ENCODE results near the gene AP1G1. TPM values are rescaled to one million over a fixed set of nuclear protein-coding genes. Genes with fewer than 3 reads are reported as not detected.

Gene AP1G1
- total RNA-seq, 1 donor from 2014 or later = 40.1 TPM

DNA sequence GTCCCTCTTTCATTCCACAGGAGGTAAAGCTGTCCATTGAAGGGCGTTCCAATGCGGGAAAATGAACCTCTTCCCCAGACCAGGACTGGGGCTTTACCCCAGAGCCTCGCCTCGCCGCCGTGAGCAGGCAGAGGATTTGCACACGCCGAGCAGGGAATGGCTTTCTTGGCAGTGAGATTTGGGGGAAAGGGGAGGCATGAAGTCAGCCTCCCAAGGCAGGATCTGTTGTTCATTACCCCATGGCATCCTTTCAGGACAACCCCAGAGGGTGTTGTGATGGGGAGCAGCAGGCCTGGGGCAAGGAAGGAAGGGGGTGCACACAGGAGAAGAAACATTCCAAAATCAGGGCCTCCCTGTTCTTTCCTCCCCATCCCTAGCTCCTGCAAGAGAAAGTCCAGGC, 43.1 kb upstream of the AP1G1 start:
- DNase-seq (ENCODE audit: low read depth) = no peak
- no peak overlapping the region for H3K4me3 ChIP-seq (ENCODE audit: low read depth, low read length)
- TF ChIP-seq, protein P1, sequence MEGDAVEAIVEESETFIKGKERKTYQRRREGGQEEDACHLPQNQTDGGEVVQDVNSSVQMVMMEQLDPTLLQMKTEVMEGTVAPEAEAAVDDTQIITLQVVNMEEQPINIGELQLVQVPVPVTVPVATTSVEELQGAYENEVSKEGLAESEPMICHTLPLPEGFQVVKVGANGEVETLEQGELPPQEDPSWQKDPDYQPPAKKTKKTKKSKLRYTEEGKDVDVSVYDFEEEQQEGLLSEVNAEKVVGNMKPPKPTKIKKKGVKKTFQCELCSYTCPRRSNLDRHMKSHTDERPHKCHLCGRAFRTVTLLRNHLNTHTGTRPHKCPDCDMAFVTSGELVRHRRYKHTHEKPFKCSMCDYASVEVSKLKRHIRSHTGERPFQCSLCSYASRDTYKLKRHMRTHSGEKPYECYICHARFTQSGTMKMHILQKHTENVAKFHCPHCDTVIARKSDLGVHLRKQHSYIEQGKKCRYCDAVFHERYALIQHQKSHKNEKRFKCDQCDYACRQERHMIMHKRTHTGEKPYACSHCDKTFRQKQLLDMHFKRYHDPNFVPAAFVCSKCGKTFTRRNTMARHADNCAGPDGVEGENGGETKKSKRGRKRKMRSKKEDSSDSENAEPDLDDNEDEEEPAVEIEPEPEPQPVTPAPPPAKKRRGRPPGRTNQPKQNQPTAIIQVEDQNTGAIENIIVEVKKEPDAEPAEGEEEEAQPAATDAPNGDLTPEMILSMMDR (conservative IDR thresholded peaks at IDR 0.05; ENCODE audit: low read depth, low read length) = no peak

GRCh38 chr16:71848622-71849021, 40.0 kb upstream of the AP1G1 start:
- TF ChIP-seq, protein P1 (conservative IDR thresholded peaks at IDR 0.05; ENCODE audit: low read depth, low read length) = no peak
- no peak overlapping the region for H3K4me3 ChIP-seq (ENCODE audit: low read depth, low read length)
- no peak for DNase-seq (ENCODE audit: low read depth)

- peak overlapping the region; percentile 79 for H3K4me3 ChIP-seq (ENCODE audit: low read depth, low read length)
- DNase-seq (ENCODE audit: low read depth) = no peak
- TF ChIP-seq, protein P1 (conservative IDR thresholded peaks at IDR 0.05; ENCODE audit: low read depth, low read length) = no peak
Measured at GRCh38 chr16:71847096-71847495, 38.5 kb upstream of the AP1G1 start.

DNA sequence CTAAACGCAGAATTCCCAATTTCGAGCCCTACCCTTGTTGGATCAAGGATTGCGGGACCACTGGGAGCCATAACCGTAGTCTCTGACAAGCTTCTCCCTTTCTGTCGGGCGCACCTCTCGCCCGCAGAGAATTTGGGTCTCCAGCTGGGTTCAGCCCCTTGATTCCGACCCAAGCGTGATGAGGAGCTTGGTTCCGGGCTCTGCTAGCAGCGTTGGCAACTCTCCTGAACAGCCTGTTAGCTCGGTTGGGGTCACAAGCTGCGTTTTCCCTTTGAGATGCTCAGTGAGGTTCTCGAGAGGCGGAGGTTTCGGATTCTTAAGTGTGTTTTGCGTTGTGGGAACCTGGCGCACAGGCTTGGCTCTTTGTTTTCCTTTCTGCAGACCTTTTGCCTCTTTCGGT, 37.8 kb upstream of the AP1G1 start:
- peak overlapping the region; percentile 79 for H3K4me3 ChIP-seq (ENCODE audit: low read depth, low read length)
- TF ChIP-seq, protein P1 (conservative IDR thresholded peaks at IDR 0.05; ENCODE audit: low read depth, low read length) = no peak
- DNase-seq (ENCODE audit: low read depth) = no peak

DNA sequence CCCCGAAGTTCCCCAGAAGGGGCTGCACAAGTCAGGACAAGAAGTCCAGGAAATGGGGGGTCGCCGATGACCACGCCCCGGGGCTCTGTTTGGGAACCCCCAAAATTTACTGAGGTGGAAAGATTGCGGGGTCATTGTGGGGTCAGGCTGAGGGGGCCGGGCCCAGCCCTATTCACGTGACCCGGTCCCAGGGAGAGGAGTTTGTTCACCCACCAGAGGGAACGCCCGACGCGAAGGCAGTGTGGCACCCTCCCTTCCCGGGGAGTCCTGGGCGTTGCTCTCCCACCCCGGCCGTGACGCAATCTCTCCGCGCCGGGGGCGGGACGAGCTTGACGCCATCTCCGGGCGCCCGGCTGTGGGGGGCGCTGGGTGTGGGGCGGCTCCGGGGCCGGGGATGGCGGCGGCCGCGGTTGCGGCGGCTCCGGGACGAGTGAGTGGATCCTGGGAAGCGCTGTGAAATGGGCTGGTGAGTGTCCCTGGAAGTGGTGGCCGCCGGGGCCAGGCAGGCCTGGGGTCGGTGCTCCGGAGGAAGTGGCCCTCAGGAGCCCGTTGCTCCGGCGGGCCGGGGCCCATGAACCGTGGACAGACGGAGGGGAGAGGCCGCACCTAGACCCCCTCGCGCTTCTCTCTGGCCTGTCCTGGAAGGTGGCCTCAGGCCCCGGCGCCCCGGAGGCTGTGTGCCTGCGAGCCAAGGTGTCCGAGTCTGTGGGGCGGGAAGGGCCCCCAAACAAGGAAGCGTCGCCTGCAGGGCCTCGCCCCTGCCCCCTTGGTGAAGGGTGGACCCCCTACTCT, 37.2 kb upstream of the AP1G1 start, which contains the start of gene ATXN1L:
TSS of gene ATXN1L (plus strand) at position 338 of the 792 bp plus-strand sequence. CDS start 3,765 bp downstream, outside the sequence.
- peak within 1 kb of the TSS; percentile 79 for H3K4me3 ChIP-seq (ENCODE audit: low read depth, low read length)
- TF ChIP-seq, protein P1 (conservative IDR thresholded peaks at IDR 0.05; ENCODE audit: low read depth, low read length) = no peak
- DNase-seq (ENCODE audit: low read depth) = no peak

DNA sequence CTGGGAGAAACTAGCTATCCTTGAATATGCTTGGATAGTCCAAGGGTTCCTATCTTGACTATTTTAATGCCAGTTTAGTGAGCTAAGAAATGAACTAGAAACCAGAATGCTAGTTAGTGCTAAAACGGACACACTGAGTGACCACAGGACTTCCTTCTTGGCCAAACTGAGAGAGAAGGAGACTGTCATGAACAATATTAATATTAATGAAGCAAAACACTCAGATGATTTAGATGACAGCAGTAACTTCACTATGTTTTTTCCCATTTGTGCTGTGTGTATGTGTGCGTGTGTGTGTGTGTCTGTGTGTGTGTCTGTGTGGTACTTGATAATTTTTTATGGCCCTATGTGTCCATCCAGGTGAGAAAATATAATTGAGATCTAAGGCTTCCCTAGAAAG, 34.9 kb upstream of the AP1G1 start:
- no peak for DNase-seq (ENCODE audit: low read depth)
- H3K4me3 ChIP-seq (ENCODE audit: low read depth, low read length) = no peak overlapping the region
- TF ChIP-seq, protein P1 (conservative IDR thresholded peaks at IDR 0.05; ENCODE audit: low read depth, low read length) = no peak

DNA sequence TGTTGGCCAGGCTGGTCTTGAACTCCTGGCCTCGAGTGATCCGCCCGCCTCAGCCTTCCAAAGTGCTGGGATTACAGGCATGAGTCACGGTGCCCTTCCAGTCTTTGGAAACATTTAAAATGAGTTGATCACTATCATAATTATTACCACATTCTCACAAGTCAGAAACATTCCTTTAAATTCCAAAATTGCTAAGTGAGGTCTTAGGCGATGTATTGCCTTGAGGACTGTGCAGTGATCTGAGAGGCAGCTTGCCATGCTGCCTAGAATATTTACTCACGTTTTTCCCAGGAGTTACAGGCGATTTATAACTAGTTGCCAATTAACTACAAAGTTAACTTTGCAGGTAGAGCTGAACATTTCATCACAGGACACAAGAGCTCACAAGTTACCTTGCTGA, 31.4 kb upstream of the AP1G1 start:
- H3K4me3 ChIP-seq (ENCODE audit: low read depth, low read length) = no peak overlapping the region
- TF ChIP-seq, protein P1 (conservative IDR thresholded peaks at IDR 0.05; ENCODE audit: low read depth, low read length) = no peak
- DNase-seq (ENCODE audit: low read depth) = no peak

All from epithelial cell of proximal tubule (primary cell).